D341Med (cell line): Measurements from ENCODE around the gene DPYD.

ENCODE experiments used
- DNase-seq: peaks from one replicate; pipeline ENCODE4 v3.0.0; 2012; ENCODE audit warnings: low spot score

DPYD gene

DNA sequence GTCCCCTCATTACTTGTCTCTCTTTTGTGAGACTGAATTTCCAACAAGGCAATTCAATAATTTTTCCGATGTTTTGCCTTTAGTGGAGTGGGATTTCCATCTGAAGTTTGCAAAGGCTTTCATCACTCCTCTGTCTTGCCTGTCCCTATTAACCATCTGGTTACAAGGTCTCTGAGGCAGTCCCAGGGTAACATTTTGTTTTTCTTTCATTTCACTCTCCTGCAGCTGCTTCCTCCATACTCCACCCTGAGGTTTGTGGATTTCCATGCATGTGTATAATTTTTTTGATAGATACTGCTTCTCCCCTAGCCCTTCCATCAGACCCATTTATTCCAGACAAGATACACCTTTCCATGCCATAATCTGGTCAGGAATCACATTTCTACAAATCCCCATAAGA is 832.4 kb downstream of the DPYD start:
- no peak for DNase-seq

DNA sequence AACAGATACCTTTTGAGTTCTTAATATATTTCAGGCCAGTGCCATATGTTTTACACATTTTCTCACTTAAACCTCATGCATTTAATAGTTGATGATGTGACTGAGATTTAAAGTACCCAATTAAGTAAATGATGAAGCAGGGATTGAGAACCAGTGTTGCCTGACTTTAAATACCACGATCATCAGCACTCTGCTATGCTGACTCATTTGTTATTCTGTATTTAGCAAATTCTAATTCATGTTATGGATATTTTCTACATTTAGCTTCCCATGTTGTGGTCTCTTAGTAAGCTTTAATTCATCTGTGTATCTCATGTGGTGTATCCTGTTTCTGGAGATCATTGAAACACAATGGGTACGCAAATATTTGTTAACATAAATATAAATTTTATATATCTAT is 836.3 kb downstream of the DPYD start:
- DNase-seq = no peak

DNA sequence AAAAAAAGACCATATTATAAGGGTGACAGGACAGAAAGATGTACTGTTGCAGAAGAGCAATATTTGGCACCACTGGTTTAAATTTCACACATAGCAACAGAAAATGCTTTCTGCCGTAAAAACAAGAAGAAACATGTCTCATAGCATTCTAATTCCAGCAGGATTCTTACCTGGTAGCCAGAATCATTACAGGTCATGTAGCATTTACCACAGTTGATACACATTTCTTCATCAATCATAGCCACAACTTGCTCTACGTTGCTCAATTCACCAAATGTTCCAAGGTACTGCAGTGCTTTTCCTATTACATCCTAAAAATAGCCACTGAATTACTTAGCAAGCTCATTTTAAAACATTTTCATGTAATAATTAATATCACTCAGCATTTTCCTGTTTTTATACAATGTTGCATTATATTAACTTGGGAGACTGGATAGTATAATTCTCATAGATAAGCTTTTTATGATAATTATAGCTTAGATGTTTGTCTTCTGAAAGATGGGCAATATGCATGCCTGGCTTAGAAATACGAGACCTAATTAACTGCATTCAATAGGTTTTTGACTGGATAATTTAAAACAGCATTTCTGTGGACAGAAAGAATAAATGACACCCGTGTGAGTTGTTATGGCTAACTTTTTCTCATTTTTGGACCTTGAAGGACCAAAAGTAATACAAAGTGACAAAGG is 838.5 kb downstream of the DPYD start:
- DNase-seq = no peak

DNA sequence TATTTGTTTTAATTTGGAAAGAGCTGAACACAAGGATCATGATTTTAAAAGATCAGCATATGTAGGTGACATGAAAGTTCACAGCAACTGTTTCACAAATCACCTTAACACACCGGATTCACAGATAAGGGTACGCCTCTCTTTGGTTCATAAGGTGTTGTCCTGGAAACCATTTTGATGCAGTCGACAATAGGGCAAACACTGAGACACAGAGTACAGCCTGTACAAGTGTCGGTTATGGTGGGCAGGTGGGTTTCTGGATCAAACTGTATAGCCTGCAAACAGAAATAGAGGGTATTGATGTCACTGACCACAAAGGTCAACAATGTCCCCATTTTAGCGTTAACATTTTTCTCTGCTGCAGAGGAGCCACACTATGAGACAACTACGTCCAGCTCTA is 842.0 kb downstream of the DPYD start:
- no peak for DNase-seq

DNA sequence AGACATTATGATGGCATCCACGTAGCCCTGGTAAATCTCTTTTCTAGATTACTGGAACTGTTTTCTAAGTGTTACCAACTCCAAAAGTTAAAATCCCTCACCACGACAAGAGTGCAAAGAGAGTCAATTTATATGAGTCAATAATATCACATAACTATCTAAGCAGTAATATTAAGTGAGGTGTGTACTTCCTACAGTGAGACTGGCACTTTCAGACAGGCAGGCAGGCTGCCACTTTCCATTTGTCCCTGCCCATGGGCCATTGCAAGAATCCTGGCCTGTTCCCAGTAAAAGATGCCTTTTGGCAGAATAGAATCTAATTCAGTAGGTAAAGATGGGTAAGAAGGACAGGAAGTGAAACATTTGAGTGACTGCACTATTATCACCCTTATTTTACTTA is 843.6 kb downstream of the DPYD start:
- no peak for DNase-seq

DNA sequence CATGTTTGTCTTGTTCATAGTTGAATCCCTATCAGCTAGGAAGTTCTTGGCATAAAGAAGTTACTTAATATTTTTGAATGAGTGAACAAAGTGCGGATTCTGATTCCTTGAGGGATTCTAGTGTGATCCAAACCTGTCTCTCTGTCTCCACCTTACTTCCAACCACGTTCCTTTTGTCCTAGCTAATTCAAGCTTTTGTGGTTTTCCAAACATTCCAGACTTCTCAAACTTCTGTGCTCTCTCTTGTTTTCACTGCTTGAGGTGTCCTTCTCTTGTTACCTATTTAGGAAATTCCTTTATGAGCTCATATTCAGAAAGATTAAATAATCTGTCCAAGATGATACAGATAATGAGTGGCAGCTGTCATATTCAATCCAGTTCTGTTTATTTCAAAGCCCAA is 846.1 kb downstream of the DPYD start:
- no peak for DNase-seq

DNA sequence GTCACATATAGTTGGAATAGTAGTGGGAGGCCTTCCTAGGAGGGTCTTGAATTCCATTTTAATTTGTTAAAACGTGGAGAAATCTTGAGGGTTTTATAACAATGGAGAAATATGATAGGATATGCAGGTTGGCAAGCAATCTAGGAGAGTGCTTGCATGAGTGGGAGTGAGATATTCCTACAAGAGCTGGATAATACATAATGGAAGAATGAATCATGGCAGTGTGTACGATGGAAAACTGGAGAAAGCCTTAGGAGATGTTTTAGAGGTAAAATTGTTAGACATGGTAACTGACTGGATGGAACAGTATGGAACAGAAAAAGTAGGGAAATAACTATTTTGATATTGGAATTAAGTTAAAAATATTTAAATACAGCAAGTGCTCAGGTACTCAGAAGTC is 846.9 kb downstream of the DPYD start:
- no peak for DNase-seq

DNA sequence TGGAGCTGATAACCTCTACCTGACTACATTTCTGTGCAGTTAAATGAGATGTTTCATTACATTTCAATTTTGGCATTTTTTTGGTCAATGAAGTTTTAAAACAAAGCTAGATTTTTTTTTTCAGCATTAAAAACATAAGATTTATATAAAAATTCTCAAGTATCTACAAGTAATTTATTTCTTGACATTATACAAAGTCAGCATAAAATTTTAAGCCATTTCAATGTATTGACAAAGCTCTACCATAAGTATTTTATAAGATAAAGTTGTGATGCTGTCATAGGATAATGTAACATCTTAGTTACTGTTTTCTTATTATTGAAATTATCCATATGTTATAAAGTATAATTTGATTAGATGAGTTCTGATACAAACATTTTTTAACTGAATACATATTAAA is 847.7 kb downstream of the DPYD start:
- DNase-seq = no peak

DNA sequence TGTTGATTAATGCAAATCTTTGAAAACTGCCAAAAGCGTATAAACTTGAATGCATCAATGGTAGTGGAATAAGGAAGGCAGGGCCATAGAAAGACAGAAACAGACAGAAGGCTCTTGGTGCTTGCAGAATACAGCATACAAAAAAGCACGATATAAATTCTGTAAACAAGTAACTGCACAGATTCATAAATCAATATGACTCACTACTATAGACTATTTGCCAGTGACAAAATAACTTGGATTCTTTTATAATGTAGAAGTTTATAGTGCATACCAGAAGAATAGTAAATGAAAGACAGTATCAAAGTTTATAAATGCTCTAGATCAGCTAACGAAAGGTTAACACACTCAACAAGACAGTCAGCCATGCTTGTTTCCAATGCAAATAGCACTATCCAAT is 849.7 kb downstream of the DPYD start:
- DNase-seq = no peak

DNA sequence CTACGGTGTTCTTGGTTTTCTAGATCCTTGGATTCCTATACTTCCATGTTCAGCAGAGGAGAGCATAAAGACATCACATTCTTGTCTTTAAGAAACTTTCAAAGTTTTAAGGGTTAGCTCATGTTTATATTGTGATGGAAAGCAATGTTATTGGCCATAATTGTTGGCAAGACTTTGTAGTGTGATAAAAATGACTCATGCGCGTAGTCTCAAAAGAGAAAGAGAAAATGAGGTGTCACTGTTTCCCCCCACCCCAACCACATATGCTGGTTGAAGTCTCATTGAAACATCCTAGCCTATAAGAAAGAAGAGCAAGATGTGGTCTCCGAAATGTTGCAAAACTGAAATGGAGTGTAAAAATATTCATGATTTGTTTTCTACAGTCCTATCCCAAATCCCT is 850.5 kb downstream of the DPYD start:
- DNase-seq = no peak

DNA sequence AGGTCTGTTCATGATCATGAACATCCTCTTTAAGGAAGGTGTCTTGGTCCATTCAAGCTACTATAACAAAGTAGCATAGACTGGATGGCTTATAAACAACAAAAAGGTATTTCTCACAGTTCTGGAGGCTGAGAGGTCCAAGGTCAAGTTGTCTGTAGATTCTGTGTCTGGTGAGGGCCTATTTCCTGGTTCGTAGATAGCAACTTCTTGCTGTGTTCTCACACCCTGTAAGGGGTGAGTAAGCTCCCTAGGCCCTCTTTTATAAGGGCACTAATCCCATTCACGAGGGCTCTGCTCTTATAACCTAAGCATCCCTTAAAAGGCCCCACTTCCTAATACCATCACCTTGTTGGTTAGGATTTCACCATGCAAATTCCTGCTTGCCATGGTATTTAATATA is 851.5 kb downstream of the DPYD start:
- DNase-seq = no peak

DNA sequence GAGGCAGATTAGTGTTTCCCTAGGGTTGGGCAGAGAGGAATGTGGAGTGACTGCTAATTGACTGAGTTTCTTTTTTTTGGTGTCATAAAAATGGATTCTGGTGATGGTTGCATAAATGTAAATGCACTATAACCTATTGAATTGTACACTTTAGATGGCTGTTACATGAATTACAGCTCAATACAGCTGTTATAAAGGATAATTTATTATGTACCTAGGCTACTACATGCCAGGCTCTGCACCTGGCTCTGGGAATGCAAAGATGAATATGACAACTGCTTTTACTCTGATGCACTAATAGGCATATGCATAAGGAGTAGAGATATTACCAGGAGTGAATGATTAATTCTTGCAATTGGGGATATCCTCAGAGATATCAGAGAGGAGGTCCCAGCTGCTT is 854.0 kb downstream of the DPYD start:
- no peak for DNase-seq

DNA sequence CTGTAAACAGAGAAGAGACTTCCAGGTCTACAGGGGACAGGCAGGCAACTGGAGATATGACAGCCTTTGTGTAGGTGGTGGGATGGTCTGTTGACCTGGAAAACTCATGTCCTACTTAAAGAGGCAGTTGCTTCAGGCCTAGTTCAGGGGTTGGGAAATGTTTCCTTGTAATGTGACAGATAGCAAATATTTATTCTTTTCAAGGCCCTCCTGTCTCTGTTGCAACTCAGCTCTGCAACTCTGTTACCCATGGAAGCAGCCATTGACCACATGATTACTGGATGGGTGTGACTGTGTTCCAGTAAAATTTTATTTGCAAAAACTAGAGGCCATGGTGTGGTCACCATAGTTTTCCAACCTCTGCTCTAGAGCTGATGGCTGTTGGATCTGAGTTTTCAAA is 857.3 kb downstream of the DPYD start:
- DNase-seq = no peak

DNA sequence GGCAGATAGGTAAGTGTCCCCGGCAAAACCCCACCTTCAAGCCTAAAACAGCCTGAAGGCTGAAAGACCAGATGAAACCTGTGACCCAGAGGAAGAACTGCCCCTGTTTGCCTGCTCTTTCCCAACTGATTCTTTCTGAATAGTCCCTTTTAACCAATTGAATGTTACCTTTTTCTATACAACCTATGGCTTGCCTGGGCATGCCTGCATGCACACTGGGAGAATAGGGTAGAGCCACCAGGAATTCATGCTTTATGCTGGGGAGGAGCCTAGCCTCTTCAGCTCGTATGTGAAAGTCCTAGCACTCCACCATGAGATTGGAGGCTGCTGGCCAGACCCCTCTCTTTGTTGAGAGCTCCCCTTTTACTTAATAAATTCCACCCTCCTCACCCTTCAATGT is 859.2 kb downstream of the DPYD start:
- DNase-seq = no peak

DNA sequence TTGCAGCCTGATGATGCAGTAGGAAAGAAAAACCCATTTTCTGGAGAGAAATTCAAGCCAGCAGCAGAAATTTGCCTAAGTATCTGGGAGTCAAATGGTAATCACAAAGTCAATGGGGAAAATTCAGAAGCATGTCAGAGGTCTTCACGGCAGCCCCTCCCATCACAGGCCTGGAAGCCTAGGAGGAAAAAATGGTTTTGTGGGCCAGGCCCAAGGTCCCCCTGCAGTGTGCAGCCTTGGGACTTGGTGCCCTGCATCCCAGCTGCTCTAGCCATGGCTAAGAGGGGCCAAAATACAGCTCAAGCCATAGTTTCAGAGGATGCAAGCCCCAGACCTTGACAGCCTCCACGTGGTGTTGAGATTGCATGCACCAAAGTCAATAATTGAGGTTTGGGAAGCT is 864.4 kb downstream of the DPYD start:
- no peak for DNase-seq

DNA sequence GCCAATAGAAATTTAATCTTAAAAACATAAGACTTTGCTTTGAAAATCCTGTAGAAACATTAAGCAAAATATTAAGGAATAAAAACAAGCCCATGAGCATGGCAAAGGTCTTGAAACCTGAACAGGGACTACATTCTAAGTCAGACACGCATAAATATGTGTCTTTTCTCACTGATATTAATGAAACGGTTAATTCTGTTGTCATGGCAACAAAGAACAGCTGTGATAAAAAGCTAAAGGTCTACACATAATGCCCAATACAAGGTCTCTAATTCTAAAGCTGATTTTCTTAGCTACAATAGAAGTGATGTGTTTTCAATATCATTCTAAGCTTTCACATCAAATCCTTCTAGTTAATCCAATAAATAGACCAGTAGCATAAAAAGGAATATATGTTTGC is 867.6 kb downstream of the DPYD start:
- no peak for DNase-seq

DNA sequence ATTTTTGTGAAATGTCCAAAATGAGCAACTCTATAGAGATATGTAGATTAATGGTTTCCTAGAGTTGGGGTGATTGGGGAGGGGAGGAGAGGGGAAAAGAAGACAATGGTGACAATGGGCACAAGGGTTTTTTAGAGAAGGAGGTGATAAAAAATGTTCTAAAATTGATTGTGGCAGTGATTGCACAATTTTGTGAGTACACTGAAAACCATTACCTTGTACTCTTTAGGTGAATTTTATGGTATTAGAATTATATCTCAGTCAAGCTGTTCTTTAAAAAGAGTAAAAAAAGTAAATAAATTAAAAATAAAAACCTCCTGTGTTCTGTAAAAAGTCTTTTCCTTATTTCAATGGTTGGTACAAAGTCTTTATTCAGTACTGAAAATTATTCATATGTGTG is 869.0 kb downstream of the DPYD start:
- DNase-seq = no peak

DNA sequence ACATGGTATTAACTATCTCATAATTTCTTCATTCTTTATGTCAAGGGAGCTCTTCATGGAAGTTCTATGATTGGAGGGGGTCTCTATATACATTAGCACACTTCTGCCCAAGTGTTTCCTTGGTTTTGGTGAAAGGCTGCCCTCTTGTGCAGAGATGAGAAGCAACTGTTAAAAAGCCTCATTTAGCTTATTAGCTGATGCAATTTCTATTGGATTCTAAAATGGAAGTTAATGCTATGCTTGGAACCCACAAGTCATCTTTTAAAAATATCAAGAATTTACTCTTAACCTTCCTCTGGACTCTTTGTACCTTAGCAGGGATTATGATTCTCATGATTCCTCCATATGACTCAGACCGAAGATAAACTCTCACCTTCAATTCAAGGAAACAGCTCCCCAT is 870.3 kb downstream of the DPYD start:
- peak; percentile 17 for DNase-seq

DNA sequence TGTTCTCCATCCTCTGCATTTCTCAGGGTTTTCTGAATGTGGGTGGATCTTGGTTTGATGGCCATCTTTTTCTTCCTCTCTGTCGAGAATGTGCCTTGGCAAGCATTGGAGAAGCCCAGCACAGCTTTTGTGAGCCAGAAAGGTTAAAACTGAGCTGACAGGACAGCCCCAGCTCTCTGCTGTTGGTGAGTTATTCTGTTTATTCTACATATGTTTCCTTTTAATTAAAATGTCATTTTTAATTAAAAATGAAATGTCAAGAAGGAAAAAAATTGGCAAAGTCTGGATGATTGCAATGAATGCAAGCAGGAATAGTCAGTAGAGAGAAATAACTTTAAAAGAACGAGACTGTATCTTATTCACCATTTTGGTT is 873.4 kb downstream of the DPYD start:
- no peak for DNase-seq

DNA sequence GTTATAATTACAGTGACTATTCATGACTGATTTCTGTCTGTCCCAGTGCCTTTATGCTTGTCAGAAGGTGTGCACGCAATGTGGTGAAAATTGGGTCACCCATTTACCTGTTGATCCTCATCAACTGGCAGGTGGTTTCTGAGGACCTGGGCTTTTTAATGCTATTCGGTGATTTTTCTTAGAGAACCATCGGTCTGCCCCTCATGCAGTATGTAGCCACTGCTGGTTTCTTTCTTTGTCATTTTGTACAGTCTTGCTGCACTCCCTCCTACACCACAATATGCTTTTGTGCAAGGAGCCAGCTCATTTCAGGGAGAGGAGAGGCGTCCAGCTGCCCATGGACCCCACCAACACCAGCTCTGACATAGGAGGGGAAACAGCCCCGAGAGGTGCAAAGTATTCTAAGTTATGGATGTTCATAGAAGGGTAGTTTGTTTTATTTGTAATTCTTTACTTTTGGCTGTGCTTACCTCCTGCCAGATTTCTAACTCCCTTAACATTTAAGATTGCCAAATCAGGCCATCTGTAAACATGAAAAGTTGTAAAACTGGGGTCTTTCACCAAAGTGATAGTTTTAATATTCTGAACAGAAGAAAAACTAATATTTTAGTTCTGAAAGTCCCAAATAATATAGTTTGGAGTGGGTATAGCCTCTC is 873.9 kb downstream of the DPYD start:
- DNase-seq = no peak

DNA sequence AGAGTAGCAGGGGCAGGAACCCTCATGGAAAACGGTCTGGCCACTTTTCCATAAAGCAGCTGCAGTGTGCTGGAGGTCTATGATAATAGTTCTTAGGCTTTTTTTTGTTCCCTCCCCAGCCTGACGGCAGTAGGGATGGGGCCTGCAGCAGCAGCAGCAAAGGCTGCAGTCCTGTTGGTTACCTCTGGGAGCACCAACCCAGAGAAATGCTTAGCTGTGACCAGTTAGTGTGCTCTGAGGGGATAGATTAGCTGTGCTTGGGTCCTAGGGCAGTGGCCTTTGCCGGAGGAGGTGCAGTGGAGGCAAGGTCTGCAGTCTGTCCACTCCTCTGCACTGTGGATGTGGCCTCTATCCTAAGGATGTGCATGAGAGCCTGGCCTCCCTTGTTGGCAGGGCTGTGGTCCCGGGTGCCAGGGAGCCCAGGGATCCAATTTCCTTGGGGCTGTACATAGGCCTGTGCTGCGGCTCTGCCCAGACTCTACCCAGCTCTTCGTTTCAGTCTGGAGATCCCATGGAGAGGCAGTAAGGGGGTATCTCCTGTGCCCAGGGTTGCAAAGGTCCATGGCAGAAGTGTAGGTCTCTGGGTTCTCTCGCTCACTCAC is 876.6 kb downstream of the DPYD start:
- DNase-seq = no peak

DNA sequence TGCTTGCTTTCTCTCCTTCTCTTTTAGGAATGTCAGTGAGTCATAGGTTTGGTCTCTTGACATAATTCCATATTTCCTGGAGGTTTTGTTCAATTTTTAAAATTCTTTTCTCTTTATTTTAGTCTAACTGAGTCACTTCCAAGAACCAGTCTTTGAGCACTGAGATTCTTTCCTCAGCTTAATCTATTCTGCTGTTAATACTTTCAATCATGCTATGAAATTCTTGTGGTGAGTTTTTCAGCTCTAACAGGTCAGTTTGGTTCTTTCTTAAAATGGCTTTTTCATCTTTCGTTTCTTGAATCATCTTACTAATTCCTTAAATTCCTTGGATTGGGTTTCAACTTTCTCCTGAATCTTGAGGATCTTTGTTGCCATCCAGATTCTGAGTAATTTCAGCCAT is 878.3 kb downstream of the DPYD start:
- DNase-seq = no peak

DNA sequence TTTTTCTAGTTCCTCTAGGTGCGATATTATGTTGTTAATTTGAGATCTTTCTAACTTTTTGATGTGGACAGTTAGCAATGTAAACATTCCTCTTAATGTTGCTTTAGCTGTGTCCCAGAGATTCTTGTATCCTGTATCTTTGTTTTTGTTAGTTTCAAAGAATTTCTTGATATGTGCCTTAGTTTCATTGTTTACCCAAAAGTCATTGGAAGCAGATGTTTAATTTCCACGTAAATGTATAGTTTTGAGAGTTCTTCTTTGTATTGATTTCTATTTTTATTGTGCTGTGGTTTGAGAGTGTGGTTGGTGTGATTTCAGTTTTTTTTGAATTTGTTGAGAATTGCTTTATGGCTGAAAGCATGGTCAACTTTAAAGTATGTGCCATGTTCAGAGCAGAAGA is 879.8 kb downstream of the DPYD start:
- DNase-seq = no peak

DNA sequence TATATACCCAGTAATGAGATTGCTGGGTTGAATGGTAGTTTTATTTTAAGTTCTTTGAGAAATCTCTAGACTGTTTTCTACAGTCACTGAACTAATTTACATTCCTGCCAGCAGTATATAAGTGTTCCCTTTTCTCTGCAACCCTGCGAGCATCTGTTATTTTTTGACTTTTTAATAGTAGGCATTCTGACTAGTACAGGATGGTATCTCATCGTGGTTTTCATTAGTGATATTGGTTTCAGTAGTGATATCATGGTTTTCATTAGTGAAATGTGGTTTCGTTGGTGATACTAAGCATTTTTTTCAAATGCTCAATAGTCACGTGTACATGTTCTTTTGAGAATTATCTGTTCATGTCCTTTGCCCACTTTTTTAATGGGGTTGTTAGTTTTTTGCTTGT is 882.4 kb downstream of the DPYD start:
- no peak for DNase-seq
